Thoracic aorta (tissue), 2 donors: ENCODE results near the gene PTPRN2. TPM values are rescaled to one million over a fixed set of nuclear protein-coding genes. Genes with fewer than 3 reads are reported as not detected.

ENCODE experiments used
- ATAC-seq: fragments of 150-250 bp; one replicate; pipeline ENCODE4 v1.8.0; 2017; ENCODE audit warnings: low read depth; ENCODE audit not compliant: insufficient number of reproducible peaks, low FRiP score
- DNase-seq: peaks from one replicate; pipeline ENCODE4 v3.0.0-alpha.2; 2020; ENCODE audit warnings: low spot score
- H3K27ac ChIP-seq, 2 donors: fragments of 200-600 bp; sonication (generic); 1 replicate in 1 of 2; 2 replicates in 1 of 2; pipeline ENCODE4 v1.5.1; 2016; ENCODE audit warnings: mild to moderate bottlenecking in 2 of 2, moderate library complexity in 2 of 2
- H3K27me3 ChIP-seq: fragments of 200-600 bp; sonication (generic); replicated peaks from 2 replicates; pipeline ENCODE4 v1.6.0; 2016; ENCODE audit warnings: mild to moderate bottlenecking; ENCODE audit not compliant: insufficient read depth
- H3K36me3 ChIP-seq: fragments of 200-600 bp; sonication (generic); one replicate; pipeline ENCODE4 v1.5.1; 2016
- H3K4me1 ChIP-seq, 2 donors: fragments of 200-600 bp; sonication (generic); 1 replicate in 1 of 2; 2 replicates in 1 of 2; pipeline versions ENCODE4 v1.5.1 to v1.6.0; 2016; ENCODE audit warnings: low read depth in 2 of 2, mild to moderate bottlenecking in 1 of 2; ENCODE audit not compliant: control insufficient read depth in 1 of 2
- H3K4me3 ChIP-seq: fragments of 200-600 bp; sonication (generic); 2 replicates; pipeline ENCODE4 v1.5.1; 2016; ENCODE audit warnings: mild to moderate bottlenecking
- H3K9me3 ChIP-seq: fragments of 200-600 bp; sonication (generic); 2 replicates; pipeline ENCODE4 v1.5.1; 2016
- CTCF ChIP-seq: fragments of 200-600 bp; sonication (generic); IDR thresholded peaks from one replicate; pipeline ENCODE4 v1.5.1; 2019; ENCODE audit warnings: antibody characterized with exemption
- total RNA-seq, 2 donors: library from RNA; depleted of rRNA; stranded (reverse); fragments of >200 nt; gene quantifications; one replicate each; pipeline versions ENCODE4 v1.1.0 to v1.2.3, GENCODE V29; 2016

Gene PTPRN2
- total RNA-seq, 2 donors from 2014 or later, result 2.2 to 3.1 TPM

- no peak overlapping the region for H3K4me3 ChIP-seq
- H3K27me3 ChIP-seq, result no peaks in the 10 kb centered on the region
- no peak for DNase-seq
- ATAC-seq, result no peak
- no peaks in the 10 kb centered on the region for H3K9me3 ChIP-seq
- no peaks in the 10 kb centered on the region for H3K36me3 ChIP-seq
- no peak overlapping the region for H3K27ac ChIP-seq
- no peaks in the 10 kb centered on the region for H3K4me1 ChIP-seq
- no peak for TF ChIP-seq CTCF
These were observed 763.4 kb downstream of the PTPRN2 start for GRCh38 chr7:157824011-157824818.

GRCh38 chr7:157822688-157823031 lies 765.0 kb downstream of the PTPRN2 start:
- H3K27me3 ChIP-seq, result no peaks in the 10 kb centered on the region
- H3K36me3 ChIP-seq, result no peaks in the 10 kb centered on the region
- TF ChIP-seq CTCF, result no peak
- no peak for DNase-seq
- no peaks in the 10 kb centered on the region for H3K9me3 ChIP-seq
- H3K4me3 ChIP-seq, result no peak overlapping the region
- H3K27ac ChIP-seq, result no peak overlapping the region
- H3K4me1 ChIP-seq, result no peaks in the 10 kb centered on the region
- ATAC-seq, result no peak

GRCh38 chr7:157821959-157822687 lies 765.5 kb downstream of the PTPRN2 start:
- no peak overlapping the region for H3K4me3 ChIP-seq
- no peak for DNase-seq
- no peak overlapping the region for H3K27ac ChIP-seq
- ATAC-seq, result no peak
- H3K36me3 ChIP-seq, result no peaks in the 10 kb centered on the region
- H3K4me1 ChIP-seq, result no peaks in the 10 kb centered on the region
- H3K27me3 ChIP-seq, result no peaks in the 10 kb centered on the region
- TF ChIP-seq CTCF, result no peak
- H3K9me3 ChIP-seq, result no peaks in the 10 kb centered on the region

GRCh38 chr7:157820796-157821195 lies 766.8 kb downstream of the PTPRN2 start:
- Histone ChIP-seq H3K36me3 (no peaks in the 10 kb centered on the region), H3K27me3 (no peaks in the 10 kb centered on the region), H3K27ac (no peak overlapping the region), H3K9me3 (no peaks in the 10 kb centered on the region), H3K4me3 (no peak overlapping the region), H3K4me1 (no peaks in the 10 kb centered on the region)
- ATAC-seq (no peak), DNase-seq (no peak)
- no peak for TF ChIP-seq CTCF

GRCh38 chr7:157819455-157819807 lies 768.2 kb downstream of the PTPRN2 start:
- ATAC-seq (no peak), DNase-seq (no peak)
- Histone ChIP-seq H3K36me3 (no peaks in the 10 kb centered on the region), H3K27me3 (no peaks in the 10 kb centered on the region), H3K9me3 (no peaks in the 10 kb centered on the region), H3K4me1 (no peaks in the 10 kb centered on the region), H3K4me3 (no peak overlapping the region), H3K27ac (no peak overlapping the region)
- no peak for TF ChIP-seq CTCF
